ENCODE data around the gene C2orf69. TPM values are rescaled to one million over a fixed set of nuclear protein-coding genes. Genes with fewer than 3 reads are reported as not detected.

Gene C2orf69
- total and polyA plus RNA-seq, 2 of the 8 experiments (the other 6 are each of a cell fraction or from before 2014, with no cell fraction given), result 3.9 to 32.0 TPM

DNA sequence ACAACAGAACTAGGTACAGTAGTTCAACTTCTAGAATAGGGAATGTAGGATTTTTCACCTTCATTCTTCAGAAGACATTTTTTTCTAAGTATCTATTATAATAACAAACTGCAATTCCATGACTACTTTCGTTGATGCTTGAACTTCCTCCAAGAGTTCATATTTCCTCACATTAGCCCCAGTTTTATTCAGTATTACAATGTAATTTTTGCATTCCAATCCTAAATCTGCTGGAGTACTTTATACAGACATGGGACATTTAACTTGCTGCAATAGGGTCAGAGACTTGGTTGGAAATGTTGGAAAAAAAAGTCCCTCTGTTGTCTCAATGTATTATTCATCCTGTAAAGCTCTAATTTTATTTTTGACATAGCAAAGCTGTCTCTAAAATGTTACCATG lies 40.5 kb upstream of the C2orf69 start (continued):
- TF ChIP-seq RBBP5 (IDR thresholded peaks at IDR 0.05; ENCODE audit: borderline replicate concordance, low read depth, low read length) (no peak), ASH2L (IDR thresholded peaks at IDR 0.05; ENCODE audit: low read length) (no peak)

Data from H1 (cell line).